ENCODE data around the gene TFB1M.

Gene TFB1M

DNA sequence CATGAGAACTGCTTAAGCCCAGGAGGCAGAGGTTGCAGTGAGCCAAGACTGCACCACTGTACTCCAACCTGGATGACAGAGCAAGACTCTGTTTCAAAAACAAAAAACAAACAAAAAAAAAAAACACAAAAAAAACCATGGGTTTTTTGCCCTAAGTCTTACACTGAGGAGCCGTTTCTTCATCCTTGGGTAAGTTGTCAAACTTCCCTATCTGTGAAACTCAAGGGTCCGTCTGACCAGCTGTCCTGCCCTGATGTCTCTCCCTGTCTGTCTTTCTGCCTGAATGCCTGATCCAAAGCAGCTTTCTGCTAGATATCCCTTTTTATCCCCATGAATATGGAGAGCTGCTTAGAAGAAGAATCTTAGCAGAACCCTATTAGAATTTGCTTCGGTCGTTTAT, 91.8 kb downstream of the TFB1M start:
- Histone ChIP-seq H3K4me3 (ENCODE audit: low read depth, low read length, poor library complexity, severe bottlenecking) (no peak overlapping the region), H2AFZ (ENCODE audit: low read length) (no peak overlapping the region), H3F3A (ENCODE audit: insufficient read depth, low read length) (no peaks in the 10 kb centered on the region), H3K79me2 (ENCODE audit: insufficient read depth, low read length) (no peaks in the 10 kb centered on the region), H3K9ac (ENCODE audit: low read length) (no peak overlapping the region), H3K4me1 (ENCODE audit: insufficient read depth, low read length, severe bottlenecking) (no peaks in the 10 kb centered on the region), H3K27ac (ENCODE audit: low read depth, low read length, poor library complexity, severe bottlenecking) (no peak overlapping the region), H3K9me3 (ENCODE audit: low read length) (no peaks in the 10 kb centered on the region), H3K9me2 (ENCODE audit: low read depth, low read length) (no peaks in the 10 kb centered on the region), H3K4me2 (ENCODE audit: low read length) (no peak overlapping the region), H3K36me3 (ENCODE audit: insufficient read depth, low read length) (no peaks in the 10 kb centered on the region), H4K20me1 (ENCODE audit: insufficient read depth, low read length) (no peaks in the 10 kb centered on the region), H3K27me3 (ENCODE audit: insufficient read depth, low read length) (no peaks in the 10 kb centered on the region)
- TF ChIP-seq, protein P1, sequence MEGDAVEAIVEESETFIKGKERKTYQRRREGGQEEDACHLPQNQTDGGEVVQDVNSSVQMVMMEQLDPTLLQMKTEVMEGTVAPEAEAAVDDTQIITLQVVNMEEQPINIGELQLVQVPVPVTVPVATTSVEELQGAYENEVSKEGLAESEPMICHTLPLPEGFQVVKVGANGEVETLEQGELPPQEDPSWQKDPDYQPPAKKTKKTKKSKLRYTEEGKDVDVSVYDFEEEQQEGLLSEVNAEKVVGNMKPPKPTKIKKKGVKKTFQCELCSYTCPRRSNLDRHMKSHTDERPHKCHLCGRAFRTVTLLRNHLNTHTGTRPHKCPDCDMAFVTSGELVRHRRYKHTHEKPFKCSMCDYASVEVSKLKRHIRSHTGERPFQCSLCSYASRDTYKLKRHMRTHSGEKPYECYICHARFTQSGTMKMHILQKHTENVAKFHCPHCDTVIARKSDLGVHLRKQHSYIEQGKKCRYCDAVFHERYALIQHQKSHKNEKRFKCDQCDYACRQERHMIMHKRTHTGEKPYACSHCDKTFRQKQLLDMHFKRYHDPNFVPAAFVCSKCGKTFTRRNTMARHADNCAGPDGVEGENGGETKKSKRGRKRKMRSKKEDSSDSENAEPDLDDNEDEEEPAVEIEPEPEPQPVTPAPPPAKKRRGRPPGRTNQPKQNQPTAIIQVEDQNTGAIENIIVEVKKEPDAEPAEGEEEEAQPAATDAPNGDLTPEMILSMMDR (IDR thresholded peaks at IDR 0.05; ENCODE audit: low read length): no peak
- no peak for TF ChIP-seq EZH2 (IDR thresholded peaks at IDR 0.05; ENCODE audit: borderline replicate concordance, low read length)

DNA sequence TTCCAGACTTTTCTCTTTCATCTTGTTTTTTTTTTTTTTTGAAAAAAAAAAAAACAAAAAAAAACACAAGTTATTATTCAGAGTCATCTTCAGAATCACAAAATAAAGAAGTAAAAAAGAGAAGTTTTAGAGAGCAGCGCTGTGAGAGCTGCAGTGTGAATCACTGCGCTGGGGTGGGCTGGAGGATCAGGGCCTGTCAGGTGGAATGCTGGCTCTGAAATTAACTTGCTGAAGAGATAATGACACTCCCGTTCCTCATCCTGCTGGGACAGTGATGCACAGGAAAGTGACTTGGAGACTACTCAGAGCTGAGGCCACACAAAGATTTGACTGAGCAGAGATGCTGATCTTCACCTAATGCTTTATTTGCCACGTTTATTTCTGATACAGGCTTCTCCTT, 93.2 kb downstream of the TFB1M start:
- H3K27ac ChIP-seq (ENCODE audit: low read depth, low read length, poor library complexity, severe bottlenecking): no peak overlapping the region
- no peaks in the 10 kb centered on the region for H3K4me1 ChIP-seq (ENCODE audit: insufficient read depth, low read length, severe bottlenecking)
- no peaks in the 10 kb centered on the region for H3K9me3 ChIP-seq (ENCODE audit: low read length)
- TF ChIP-seq, protein P1 (IDR thresholded peaks at IDR 0.05; ENCODE audit: low read length): no peak
- no peak for TF ChIP-seq EZH2 (IDR thresholded peaks at IDR 0.05; ENCODE audit: borderline replicate concordance, low read length)
- no peaks in the 10 kb centered on the region for H4K20me1 ChIP-seq (ENCODE audit: insufficient read depth, low read length)
- no peak overlapping the region for H2AFZ ChIP-seq (ENCODE audit: low read length)
- no peak overlapping the region for H3K9ac ChIP-seq (ENCODE audit: low read length)
- H3F3A ChIP-seq (ENCODE audit: insufficient read depth, low read length): no peaks in the 10 kb centered on the region
- no peaks in the 10 kb centered on the region for H3K79me2 ChIP-seq (ENCODE audit: insufficient read depth, low read length)
- H3K4me3 ChIP-seq (ENCODE audit: low read depth, low read length, poor library complexity, severe bottlenecking): no peak overlapping the region
- no peaks in the 10 kb centered on the region for H3K36me3 ChIP-seq (ENCODE audit: insufficient read depth, low read length)
- no peaks in the 10 kb centered on the region for H3K27me3 ChIP-seq (ENCODE audit: insufficient read depth, low read length)
- no peak overlapping the region for H3K4me2 ChIP-seq (ENCODE audit: low read length)
- no peaks in the 10 kb centered on the region for H3K9me2 ChIP-seq (ENCODE audit: low read depth, low read length)

DNA sequence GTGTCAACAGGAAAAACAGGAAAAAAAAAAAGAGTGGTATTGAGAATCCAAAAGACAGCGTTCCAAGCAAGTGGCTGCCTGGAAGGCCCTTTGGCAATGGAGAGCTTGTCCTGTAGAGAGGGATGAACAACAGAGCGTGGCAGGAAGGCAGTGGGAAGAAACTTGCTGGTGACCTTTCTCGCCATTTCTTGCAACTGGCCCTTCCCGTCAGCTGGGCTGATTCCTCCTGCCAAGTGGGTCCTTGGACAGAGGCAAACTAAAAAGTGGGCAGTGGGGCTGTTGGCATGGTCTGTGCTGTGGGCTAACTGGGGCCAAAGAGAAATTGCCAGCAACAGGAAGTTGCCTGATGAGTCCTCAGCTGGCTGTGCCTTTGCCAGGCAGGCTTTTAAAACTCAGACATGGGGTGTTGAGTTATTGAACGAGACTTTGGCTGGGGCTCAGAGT, 94.4 kb downstream of the TFB1M start:
- no peak overlapping the region for H3K27ac ChIP-seq (ENCODE audit: low read depth, low read length, poor library complexity, severe bottlenecking)
- no peak overlapping the region for H3K9ac ChIP-seq (ENCODE audit: low read length)
- H3K4me3 ChIP-seq (ENCODE audit: low read depth, low read length, poor library complexity, severe bottlenecking): no peak overlapping the region
- H3K79me2 ChIP-seq (ENCODE audit: insufficient read depth, low read length): no peaks in the 10 kb centered on the region
- H3K9me2 ChIP-seq (ENCODE audit: low read depth, low read length): no peaks in the 10 kb centered on the region
- no peaks in the 10 kb centered on the region for H3F3A ChIP-seq (ENCODE audit: insufficient read depth, low read length)
- no peak for TF ChIP-seq EZH2 (IDR thresholded peaks at IDR 0.05; ENCODE audit: borderline replicate concordance, low read length)
- TF ChIP-seq, protein P1 (IDR thresholded peaks at IDR 0.05; ENCODE audit: low read length): no peak
- no peak overlapping the region for H2AFZ ChIP-seq (ENCODE audit: low read length)
- H3K9me3 ChIP-seq (ENCODE audit: low read length): no peaks in the 10 kb centered on the region
- H3K36me3 ChIP-seq (ENCODE audit: insufficient read depth, low read length): no peaks in the 10 kb centered on the region
- no peaks in the 10 kb centered on the region for H3K4me1 ChIP-seq (ENCODE audit: insufficient read depth, low read length, severe bottlenecking)
- no peak overlapping the region for H3K4me2 ChIP-seq (ENCODE audit: low read length)
- H3K27me3 ChIP-seq (ENCODE audit: insufficient read depth, low read length): no peaks in the 10 kb centered on the region
- H4K20me1 ChIP-seq (ENCODE audit: insufficient read depth, low read length): no peaks in the 10 kb centered on the region

All from OCI-LY1 (cell line).